ENCODE measurements around the gene PLEKHH1. TPM values are rescaled to one million over a fixed set of nuclear protein-coding genes. Genes with fewer than 3 reads are reported as not detected.

Gene PLEKHH1
- total RNA-seq, 1 experiment from 2014 or later, result 32.4 TPM

DNA sequence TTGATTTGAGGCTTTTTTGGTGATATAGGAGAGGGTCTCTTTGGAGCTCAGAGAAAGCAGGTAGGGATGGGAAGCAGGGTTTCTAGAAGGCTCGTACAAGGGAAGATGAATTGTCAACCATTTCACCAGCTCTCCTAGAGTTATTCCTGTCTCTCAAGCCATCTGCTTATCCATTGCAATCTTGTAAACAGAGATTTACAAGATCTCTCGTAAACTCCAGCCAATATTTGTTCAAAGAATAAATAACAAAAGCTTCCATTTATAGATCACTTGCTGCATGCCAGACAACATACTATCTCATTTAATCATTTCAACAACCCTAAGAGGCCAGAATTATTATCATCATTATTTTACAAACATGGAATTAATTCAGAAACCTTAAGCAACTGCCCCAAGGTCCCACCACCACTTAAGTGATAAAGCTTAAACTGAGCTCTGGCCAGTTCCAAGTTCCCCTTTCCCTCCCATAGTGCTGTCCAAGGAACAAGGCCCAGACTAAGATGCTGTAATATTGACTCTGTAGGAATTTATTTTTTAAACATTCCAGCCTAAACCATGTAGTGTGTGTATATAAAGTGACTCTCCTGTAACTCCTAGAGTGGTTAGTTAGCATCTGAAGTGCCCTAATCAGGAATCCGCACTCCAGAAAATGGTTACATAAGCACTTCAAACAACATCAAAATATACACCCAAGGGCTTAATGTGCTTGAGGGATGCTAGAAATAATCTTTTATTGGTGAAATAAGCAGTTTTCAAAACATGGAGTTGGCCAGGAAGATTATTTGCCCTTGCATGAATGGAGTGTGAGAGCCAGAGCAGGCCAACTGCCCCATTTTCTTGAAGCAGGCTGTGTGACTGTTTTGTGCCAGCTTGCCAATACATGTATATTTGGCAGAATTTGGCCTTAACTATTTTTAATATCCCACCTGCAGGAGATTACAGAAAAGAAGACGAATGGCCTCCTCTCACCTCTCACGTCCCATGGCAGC is 2.8 kb upstream of the PLEKHH1 start:
- ChIA-PET POLR2A (no interaction called here), CTCF (interaction anchor here (0.6 to 3.2 kb wide), 2 partner anchors 11 to 103 kb away, joined by 3 to 9 read pairs; no protein-coding TSS in a partner anchor)
- H3K9me3 Mint-ChIP-seq (ENCODE audit: unreplicated experiment), result no peaks in the 10 kb centered on the region
- Histone ChIP-seq H3K36me3 (ENCODE audit: control insufficient read depth, insufficient read depth, low read length) (no peaks in the 10 kb centered on the region), H3K9me3 (no peaks in the 10 kb centered on the region), H3K27me3 (replicated peaks; ENCODE audit: control insufficient read depth, insufficient read depth, low read length) (no peaks in the 10 kb centered on the region), H3K4me1 (peaks cover 8% of the 10 kb centered on the region), H3K4me3 (ENCODE audit: low read depth, low read length) (no peak overlapping the region)
- no peak overlapping the region for H3K4me3 Mint-ChIP-seq (ENCODE audit: unreplicated experiment)
- BruUV-seq (replicated peaks), result no TSS peak
- no peaks in the 10 kb centered on the region for H3K4me1 Mint-ChIP-seq (ENCODE audit: low read depth, unreplicated experiment)
- no peak for DNase-seq
- intact Hi-C loops (cut with micrococcal nuclease; ENCODE audit: unreplicated experiment), result loop anchor here (5.0 kb wide), 1 partner anchor 137 kb away; no protein-coding TSS in a partner anchor
- no peak overlapping the region for H3K27ac Mint-ChIP-seq (ENCODE audit: unreplicated experiment)
- TF ChIP-seq, protein P1, sequence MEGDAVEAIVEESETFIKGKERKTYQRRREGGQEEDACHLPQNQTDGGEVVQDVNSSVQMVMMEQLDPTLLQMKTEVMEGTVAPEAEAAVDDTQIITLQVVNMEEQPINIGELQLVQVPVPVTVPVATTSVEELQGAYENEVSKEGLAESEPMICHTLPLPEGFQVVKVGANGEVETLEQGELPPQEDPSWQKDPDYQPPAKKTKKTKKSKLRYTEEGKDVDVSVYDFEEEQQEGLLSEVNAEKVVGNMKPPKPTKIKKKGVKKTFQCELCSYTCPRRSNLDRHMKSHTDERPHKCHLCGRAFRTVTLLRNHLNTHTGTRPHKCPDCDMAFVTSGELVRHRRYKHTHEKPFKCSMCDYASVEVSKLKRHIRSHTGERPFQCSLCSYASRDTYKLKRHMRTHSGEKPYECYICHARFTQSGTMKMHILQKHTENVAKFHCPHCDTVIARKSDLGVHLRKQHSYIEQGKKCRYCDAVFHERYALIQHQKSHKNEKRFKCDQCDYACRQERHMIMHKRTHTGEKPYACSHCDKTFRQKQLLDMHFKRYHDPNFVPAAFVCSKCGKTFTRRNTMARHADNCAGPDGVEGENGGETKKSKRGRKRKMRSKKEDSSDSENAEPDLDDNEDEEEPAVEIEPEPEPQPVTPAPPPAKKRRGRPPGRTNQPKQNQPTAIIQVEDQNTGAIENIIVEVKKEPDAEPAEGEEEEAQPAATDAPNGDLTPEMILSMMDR (IDR thresholded peaks at IDR 0.05; ENCODE audit: insufficient read depth in 1 of 2, low read depth in 1 of 2, low read length in 1 of 2, severe bottlenecking in 1 of 2, unreplicated experiment in 1 of 2), result no peak
- H3K36me3 Mint-ChIP-seq (ENCODE audit: insufficient read depth, unreplicated experiment), result no peaks in the 10 kb centered on the region
- no peaks in the 10 kb centered on the region for H3K27me3 Mint-ChIP-seq (ENCODE audit: insufficient read depth, unreplicated experiment)

DNA sequence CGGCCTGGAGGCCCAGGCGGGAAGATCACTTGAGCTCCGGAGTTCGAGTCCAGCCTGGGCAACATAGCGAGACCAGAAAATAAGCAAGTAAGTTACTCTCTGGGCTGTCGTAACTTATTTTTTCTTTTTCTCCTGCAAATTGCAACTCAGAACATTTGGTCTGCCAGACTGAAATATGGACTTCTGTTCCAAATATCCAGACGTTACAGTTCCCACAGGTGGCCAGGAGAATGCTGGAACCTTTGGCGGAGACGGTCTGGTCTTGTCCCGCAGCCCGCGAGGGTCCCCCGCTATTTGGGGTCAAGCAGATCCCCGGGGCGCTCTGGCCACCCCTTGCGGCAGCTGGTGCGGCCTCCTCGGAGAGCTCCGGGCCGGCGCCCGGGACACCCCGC is 488 bp upstream of the PLEKHH1 start:
- Mint-ChIP-seq H3K4me1 (ENCODE audit: low read depth, unreplicated experiment) (no peaks in the 10 kb centered on the region), H3K27me3 (ENCODE audit: insufficient read depth, unreplicated experiment) (no peaks in the 10 kb centered on the region), H3K9me3 (ENCODE audit: unreplicated experiment) (no peaks in the 10 kb centered on the region), H3K36me3 (ENCODE audit: insufficient read depth, unreplicated experiment) (no peaks in the 10 kb centered on the region), H3K4me3 (ENCODE audit: unreplicated experiment) (peak overlapping the region; percentile 79), H3K27ac (ENCODE audit: unreplicated experiment) (no peak overlapping the region)
- TF ChIP-seq, protein P1 (IDR thresholded peaks at IDR 0.05; ENCODE audit: insufficient read depth in 1 of 2, low read depth in 1 of 2, low read length in 1 of 2, severe bottlenecking in 1 of 2, unreplicated experiment in 1 of 2), result no peak
- ChIA-PET POLR2A (interaction anchor here (0.5 to 1.6 kb wide), 5 partner anchors 9 to 173 kb away, joined by 4 to 20 read pairs (median 5); partner anchors contain the start of gene ATP6V1D), CTCF (interaction anchor here (1.7 to 3.2 kb wide), 4 partner anchors 9 to 172 kb away, joined by 7 to 18 read pairs (median 8); no protein-coding TSS in a partner anchor)
- no peaks in the 10 kb centered on the region for H3K27me3 ChIP-seq (replicated peaks; ENCODE audit: control insufficient read depth, insufficient read depth, low read length)
- H3K9me3 ChIP-seq, result no peaks in the 10 kb centered on the region
- H3K4me1 ChIP-seq, result peaks cover 8% of the 10 kb centered on the region
- H3K4me3 ChIP-seq (ENCODE audit: low read depth, low read length), result peak overlapping the region; percentile 87
- TSS peak; percentile 71 for BruUV-seq (replicated peaks)
- intact Hi-C loops (cut with micrococcal nuclease; ENCODE audit: unreplicated experiment), result no loop called here
- DNase-seq, result no peak
- no peaks in the 10 kb centered on the region for H3K36me3 ChIP-seq (ENCODE audit: control insufficient read depth, insufficient read depth, low read length)

DNA sequence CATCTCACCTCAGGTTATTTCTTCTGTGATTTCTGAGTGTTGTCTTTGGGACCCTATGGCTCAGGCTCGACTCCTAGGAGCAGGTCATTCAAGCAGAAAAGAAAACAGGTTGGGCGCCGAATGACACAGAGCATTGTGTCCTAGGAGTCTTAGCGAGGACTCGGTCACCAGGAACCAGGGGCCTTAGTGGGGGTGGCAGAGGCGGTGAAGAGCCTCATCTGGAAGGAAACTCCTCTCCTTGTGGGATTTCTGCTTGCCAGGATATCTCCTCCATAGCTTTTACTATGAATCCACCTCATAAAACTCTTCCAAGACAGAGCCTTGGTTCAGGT is 630 bp downstream of the PLEKHH1 start:
- DNase-seq, result no peak
- Histone ChIP-seq H3K4me3 (ENCODE audit: low read depth, low read length) (peak overlapping the region; percentile 87), H3K9me3 (no peaks in the 10 kb centered on the region), H3K36me3 (ENCODE audit: control insufficient read depth, insufficient read depth, low read length) (no peaks in the 10 kb centered on the region), H3K27me3 (replicated peaks; ENCODE audit: control insufficient read depth, insufficient read depth, low read length) (no peaks in the 10 kb centered on the region), H3K4me1 (peaks cover 8% of the 10 kb centered on the region)
- Mint-ChIP-seq H3K4me1 (ENCODE audit: low read depth, unreplicated experiment) (no peaks in the 10 kb centered on the region), H3K27ac (ENCODE audit: unreplicated experiment) (no peak overlapping the region), H3K4me3 (ENCODE audit: unreplicated experiment) (peak overlapping the region; percentile 79), H3K27me3 (ENCODE audit: insufficient read depth, unreplicated experiment) (no peaks in the 10 kb centered on the region), H3K9me3 (ENCODE audit: unreplicated experiment) (no peaks in the 10 kb centered on the region), H3K36me3 (ENCODE audit: insufficient read depth, unreplicated experiment) (no peaks in the 10 kb centered on the region)
- intact Hi-C loops (cut with micrococcal nuclease; ENCODE audit: unreplicated experiment), result loop anchor here (1.0 kb wide), 1 partner anchor 8 kb away; no protein-coding TSS in a partner anchor
- POLR2A ChIA-PET, result interaction anchor here (0.6 to 1.6 kb wide), 5 partner anchors 8 to 283 kb away, joined by 3 to 20 read pairs (median 4); partner anchors contain the start of genes RDH11 and ZFYVE26
- CTCF ChIA-PET, result interaction anchor here (1.7 to 3.2 kb wide), 4 partner anchors 8 to 171 kb away, joined by 7 to 18 read pairs (median 8); no protein-coding TSS in a partner anchor
- BruUV-seq (replicated peaks), result no TSS peak
- TF ChIP-seq, protein P1 (IDR thresholded peaks at IDR 0.05; ENCODE audit: insufficient read depth in 1 of 2, low read depth in 1 of 2, low read length in 1 of 2, severe bottlenecking in 1 of 2, unreplicated experiment in 1 of 2), result no peak

Data from Caco-2 (cell line).